GM12801 (cell line): ENCODE results near the gene SRBD1.

Experiments
- CTCF ChIP-seq: IDR thresholded peaks from one replicate; pipeline ENCODE4 v1.5.1; 2011; ENCODE audit warnings: control low read depth; ENCODE audit not compliant: insufficient read length; ENCODE audit errors: extremely low read depth

Gene SRBD1

GRCh38 chr2:45459860-45460259 is 151.2 kb downstream of the SRBD1 start:
- no peak for TF ChIP-seq CTCF

- TF ChIP-seq CTCF: no peak
Measured at GRCh38 chr2:45458909-45459563, 152.0 kb downstream of the SRBD1 start.

GRCh38 chr2:45457211-45457945 is 153.7 kb downstream of the SRBD1 start:
- no peak for TF ChIP-seq CTCF

GRCh38 chr2:45452866-45453265 is 158.2 kb downstream of the SRBD1 start:
- TF ChIP-seq CTCF: no peak

- no peak for TF ChIP-seq CTCF
Measured at GRCh38 chr2:45450634-45451033, 160.4 kb downstream of the SRBD1 start.

- no peak for TF ChIP-seq CTCF
Measured at GRCh38 chr2:45448217-45448616, 162.8 kb downstream of the SRBD1 start.

GRCh38 chr2:45446016-45446415 is 165.1 kb downstream of the SRBD1 start:
- TF ChIP-seq CTCF: no peak
